Measurements from ENCODE around the gene UCN.

DNA sequence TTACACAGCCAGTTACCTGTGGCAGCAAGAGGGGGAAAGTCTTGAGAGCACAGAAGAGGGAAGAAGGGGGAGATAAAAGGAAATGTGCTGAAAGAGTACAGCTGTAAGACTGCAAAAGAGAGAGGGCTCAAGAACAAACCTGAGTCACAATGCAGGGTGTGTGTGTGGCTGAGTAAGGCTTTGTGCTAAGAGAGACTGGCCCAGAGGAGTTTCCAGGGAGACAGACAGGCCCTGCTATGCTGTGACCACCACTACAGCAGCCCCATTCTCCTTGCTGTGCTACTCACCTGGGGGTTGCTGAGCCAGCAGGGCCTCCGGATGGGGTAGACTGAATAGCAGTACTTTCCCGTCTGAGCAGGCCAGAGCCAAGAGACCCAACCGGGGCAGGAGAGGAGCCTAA is 27.1 kb upstream of the UCN start:
- TF ChIP-seq EZH2 (IDR thresholded peaks at IDR 0.05; ENCODE audit: borderline replicate concordance) (no peak), EZH2phosphoT487 (IDR thresholded peaks at IDR 0.05; ENCODE audit: low read depth, severe bottlenecking, unreplicated experiment) (no peak)
- TF ChIP-seq, protein P1, sequence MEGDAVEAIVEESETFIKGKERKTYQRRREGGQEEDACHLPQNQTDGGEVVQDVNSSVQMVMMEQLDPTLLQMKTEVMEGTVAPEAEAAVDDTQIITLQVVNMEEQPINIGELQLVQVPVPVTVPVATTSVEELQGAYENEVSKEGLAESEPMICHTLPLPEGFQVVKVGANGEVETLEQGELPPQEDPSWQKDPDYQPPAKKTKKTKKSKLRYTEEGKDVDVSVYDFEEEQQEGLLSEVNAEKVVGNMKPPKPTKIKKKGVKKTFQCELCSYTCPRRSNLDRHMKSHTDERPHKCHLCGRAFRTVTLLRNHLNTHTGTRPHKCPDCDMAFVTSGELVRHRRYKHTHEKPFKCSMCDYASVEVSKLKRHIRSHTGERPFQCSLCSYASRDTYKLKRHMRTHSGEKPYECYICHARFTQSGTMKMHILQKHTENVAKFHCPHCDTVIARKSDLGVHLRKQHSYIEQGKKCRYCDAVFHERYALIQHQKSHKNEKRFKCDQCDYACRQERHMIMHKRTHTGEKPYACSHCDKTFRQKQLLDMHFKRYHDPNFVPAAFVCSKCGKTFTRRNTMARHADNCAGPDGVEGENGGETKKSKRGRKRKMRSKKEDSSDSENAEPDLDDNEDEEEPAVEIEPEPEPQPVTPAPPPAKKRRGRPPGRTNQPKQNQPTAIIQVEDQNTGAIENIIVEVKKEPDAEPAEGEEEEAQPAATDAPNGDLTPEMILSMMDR (IDR thresholded peaks at IDR 0.05; ENCODE audit: poor library complexity), result no peak

Measured in hepatocyte (in vitro differentiated cells).